SU-DHL-6 (cell line): ENCODE measurements around the gene NUTM1.

Experiments used
- CTCF ChIP-seq: fragments of 200-600 bp; sonication (generic); IDR thresholded peaks from one replicate; pipeline ENCODE4 v1.5.1; 2017; ENCODE audit warnings: antibody characterized with exemption, mild to moderate bottlenecking, low read length, moderate library complexity; ENCODE audit not compliant: insufficient read depth, poor library complexity, severe bottlenecking
- EZH2phosphoT487 ChIP-seq: fragments of 200-600 bp; sonication (generic), shearing (Covaris generic); conservative IDR thresholded peaks from 2 replicates; pipeline ENCODE4 v1.6.1; 2018; ENCODE audit warnings: mild to moderate bottlenecking, antibody characterized with exemption, low read length, moderate library complexity, mixed read lengths

- TF ChIP-seq CTCF (no peak), EZH2phosphoT487 (no peak)
These were observed 14.5 kb downstream of the NUTM1 start for GRCh38 chr15:34357653-34358052.
